HG03575 (cell line): Measurements from ENCODE around the gene CALML5.

Experiments used
- ATAC-seq: cut with Tn5 transposase; IDR thresholded peaks from one replicate; pipeline ENCODE4 v1.9.1; 2021; ENCODE audit not compliant: unreplicated experiment, insufficient number of reproducible peaks, low FRiP score; ENCODE audit errors: extremely low read depth

CALML5 gene

GRCh38 chr10:5499493-5500140 lies at the start of gene CALML5:
Gene CALML5, minus strand, starts transcription at chr10:5499570. Its CDS starts 132 bp downstream, at chr10:5499438.
- no peak for ATAC-seq

- ATAC-seq: no peak
Observed at GRCh38 chr10:5547931-5548660, 48.7 kb upstream of the CALML5 start.

- no peak for ATAC-seq
Observed at GRCh38 chr10:5547681-5547930, 48.2 kb upstream of the CALML5 start.

GRCh38 chr10:5546891-5547680 lies 47.7 kb upstream of the CALML5 start:
- no peak for ATAC-seq

- no peak for ATAC-seq
Observed at GRCh38 chr10:5545778-5546710, 46.7 kb upstream of the CALML5 start.

GRCh38 chr10:5545426-5545777 lies 46.0 kb upstream of the CALML5 start:
- no peak for ATAC-seq

- ATAC-seq: no peak
Observed at GRCh38 chr10:5545011-5545410, 45.6 kb upstream of the CALML5 start.

- no peak for ATAC-seq
Observed at GRCh38 chr10:5544216-5544805, 44.9 kb upstream of the CALML5 start.

GRCh38 chr10:5543623-5544022 lies 44.3 kb upstream of the CALML5 start:
- no peak for ATAC-seq

- no peak for ATAC-seq
Observed at GRCh38 chr10:5542100-5542499, 42.7 kb upstream of the CALML5 start.

GRCh38 chr10:5540891-5541290 lies 41.5 kb upstream of the CALML5 start:
- no peak for ATAC-seq

- ATAC-seq: no peak
Observed at GRCh38 chr10:5540080-5540479, 40.7 kb upstream of the CALML5 start.

GRCh38 chr10:5538892-5539651 lies 39.7 kb upstream of the CALML5 start:
- ATAC-seq: no peak

GRCh38 chr10:5538446-5538845 lies 39.1 kb upstream of the CALML5 start:
- no peak for ATAC-seq

- no peak for ATAC-seq
Observed at GRCh38 chr10:5537684-5538083, 38.3 kb upstream of the CALML5 start.

- no peak for ATAC-seq
Observed at GRCh38 chr10:5536486-5537081, 37.2 kb upstream of the CALML5 start.

GRCh38 chr10:5534880-5535856 lies 35.8 kb upstream of the CALML5 start:
- ATAC-seq: no peak
